Activated CD4-positive, alpha-beta T cell treated with anti-CD3 and anti-CD28 coated beads for 36 hours (primary cell): ENCODE data around the gene MITF. TPM values are rescaled to one million over a fixed set of nuclear protein-coding genes. Genes with fewer than 3 reads are reported as not detected.

ENCODE experiments used
- ATAC-seq: fragments of 200-7000 bp; cut with Tn5 transposase; one replicate; pipeline ENCODE4 v1.10.0; 2021; ENCODE audit warnings: mild to moderate bottlenecking, moderate library complexity
- CTCF ChIA-PET: fragments of 350-600 bp; sonication (Branson Sonifier 250); formaldehyde crosslinking; loops from one replicate; lab custom pipeline; 2021; ENCODE audit warnings: antibody characterized with exemption; lab: Charles Lee
- POLR2A ChIA-PET: fragments of 350-600 bp; sonication (Branson Sonifier 250); formaldehyde crosslinking; loops from one replicate; lab custom pipeline; 2021; ENCODE audit warnings: antibody characterized with exemption, inconsistent platforms; lab: Charles Lee
- DNase-seq: peaks from one replicate; pipeline ENCODE4 v3.0.0-alpha.2; 2020
- H3K27ac Mint-ChIP-seq: one replicate; pipeline ENCODE4 v1.8.0; 2021; ENCODE audit warnings: mixed read lengths
- H3K27me3 Mint-ChIP-seq: one replicate; pipeline ENCODE4 v1.8.0; 2021; ENCODE audit warnings: mixed read lengths
- H3K36me3 Mint-ChIP-seq: one replicate; pipeline ENCODE4 v1.8.0; 2021; ENCODE audit warnings: low read depth, mixed read lengths
- H3K4me1 Mint-ChIP-seq: one replicate; pipeline ENCODE4 v1.8.0; 2021; ENCODE audit warnings: mixed read lengths
- H3K4me3 Mint-ChIP-seq: one replicate; pipeline ENCODE4 v1.8.0; 2021; ENCODE audit warnings: mild to moderate bottlenecking, moderate library complexity, mixed read lengths
- H3K9me3 Mint-ChIP-seq: one replicate; pipeline ENCODE4 v1.8.0; 2021; ENCODE audit warnings: low read depth, mixed read lengths
- intact Hi-C, 2 experiments: fragments of 100-400 bp; cut with DNase I in 1 of 2; cut with micrococcal nuclease in 1 of 2; formaldehyde crosslinking; loops; one replicate each; pipeline versions ENCODE4 v1.14.2 to v1.15.1; 2022 to 2024; cut with DNase I, micrococcal nuclease
- total RNA-seq, 2 experiments: library from RNA; stranded (reverse); gene quantifications; one replicate each; pipeline ENCODE4 v1.2.3, GENCODE V29; 2021

The MITF gene
- total RNA-seq, 2 experiments from 2014 or later = 0.63 TPM; not detected in 1

DNA sequence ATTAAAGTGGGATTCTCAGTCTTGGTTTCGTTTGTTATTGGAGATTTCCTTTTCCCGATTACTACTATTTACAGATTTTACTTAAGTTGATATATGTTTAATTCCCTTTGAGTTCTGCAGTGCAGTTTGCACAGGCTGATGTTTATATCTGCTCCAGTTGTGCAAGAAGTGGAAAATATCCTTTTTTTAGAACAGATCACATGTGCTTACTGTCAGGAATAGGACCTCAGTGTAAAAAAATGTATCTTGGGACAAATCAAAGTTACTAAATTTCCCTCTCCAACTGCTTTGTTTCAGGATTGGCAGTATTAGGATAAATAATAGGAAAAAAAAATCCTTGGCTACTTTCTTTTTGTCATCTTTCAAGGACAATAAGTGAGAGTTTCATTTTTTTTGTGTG, 6.9 kb downstream of the MITF start:
- H3K4me1 Mint-ChIP-seq = peaks cover 10% of the 10 kb centered on the region
- no peaks in the 10 kb centered on the region for H3K9me3 Mint-ChIP-seq
- no peaks in the 10 kb centered on the region for H3K36me3 Mint-ChIP-seq
- no peak overlapping the region for H3K4me3 Mint-ChIP-seq
- H3K27me3 Mint-ChIP-seq = peaks cover 14% of the 10 kb centered on the region
- intact Hi-C loops = no loop called here
- CTCF ChIA-PET = no interaction called here
- no peak overlapping the region for H3K27ac Mint-ChIP-seq
- DNase-seq (no peak), ATAC-seq (no peak)
- POLR2A ChIA-PET = no interaction called here

DNA sequence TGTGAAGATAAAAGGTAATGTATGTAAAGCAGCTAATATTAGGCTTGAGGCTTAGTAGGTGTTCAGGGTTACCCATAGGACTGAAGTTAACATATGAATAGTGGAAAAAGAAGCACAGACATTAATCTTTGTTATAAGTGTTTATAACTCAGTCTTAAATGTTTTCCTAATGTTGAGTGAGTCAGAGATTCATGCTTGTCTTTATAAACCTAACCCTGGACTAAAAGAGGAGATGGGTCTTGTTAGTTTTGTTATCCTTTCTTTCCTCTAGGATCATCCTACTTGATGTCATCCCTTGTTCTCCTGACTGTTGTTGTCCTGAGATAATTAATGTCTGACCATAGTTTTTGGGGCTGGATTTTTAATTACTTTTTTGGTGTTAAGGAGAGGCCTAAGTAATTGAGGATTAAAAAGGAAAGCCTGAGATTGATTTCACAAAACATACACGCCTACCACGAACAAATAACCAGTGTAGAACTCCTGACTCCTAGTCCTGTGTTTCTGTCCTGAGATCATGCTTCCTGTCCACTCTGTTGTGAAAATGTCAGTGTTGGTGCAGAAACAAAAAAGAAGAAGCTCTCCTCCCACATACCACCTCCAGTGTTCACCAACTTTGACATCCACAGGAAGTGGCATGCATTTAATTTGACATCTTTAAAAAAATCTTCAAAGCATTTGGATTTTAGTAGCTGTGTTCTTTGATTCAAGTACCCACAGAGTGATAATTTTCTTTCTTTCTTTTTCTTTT, 8.4 kb downstream of the MITF start:
- ChIA-PET POLR2A (no interaction called here), CTCF (no interaction called here)
- intact Hi-C loops = no loop called here
- H3K9me3 Mint-ChIP-seq = peaks cover 2% of the 10 kb centered on the region
- peaks cover 1% of the 10 kb centered on the region for H3K27me3 Mint-ChIP-seq
- H3K4me3 Mint-ChIP-seq = no peak overlapping the region
- ATAC-seq = no peak
- no peak overlapping the region for H3K27ac Mint-ChIP-seq
- no peaks in the 10 kb centered on the region for H3K36me3 Mint-ChIP-seq
- DNase-seq = no peak
- peaks cover 10% of the 10 kb centered on the region for H3K4me1 Mint-ChIP-seq

DNA sequence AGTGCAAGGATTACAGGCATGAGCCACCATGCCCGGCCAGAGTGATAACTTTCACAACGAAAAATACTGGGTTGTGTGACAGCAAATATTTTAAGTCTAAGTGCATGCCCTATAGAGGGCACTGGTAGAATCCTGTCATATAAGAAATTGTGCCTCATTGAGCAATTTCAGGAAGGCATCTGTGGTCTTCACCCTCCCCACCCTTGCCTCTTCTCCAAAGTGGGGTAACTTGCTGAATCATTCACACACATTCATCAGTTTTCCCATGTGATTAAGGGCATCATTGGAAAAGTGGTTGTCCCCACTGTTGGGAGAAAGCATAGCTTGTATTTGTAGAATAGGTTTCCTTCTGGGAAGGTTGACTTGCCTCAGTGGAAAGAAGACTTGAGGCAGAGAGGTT, 9.2 kb downstream of the MITF start:
- Mint-ChIP-seq H3K36me3 (no peaks in the 10 kb centered on the region), H3K9me3 (peaks cover 2% of the 10 kb centered on the region), H3K27me3 (peaks cover 1% of the 10 kb centered on the region), H3K4me3 (no peak overlapping the region), H3K4me1 (peaks cover 10% of the 10 kb centered on the region), H3K27ac (no peak overlapping the region)
- intact Hi-C loops = no loop called here
- DNase-seq = no peak
- no peak for ATAC-seq
- ChIA-PET CTCF (no interaction called here), POLR2A (no interaction called here)

GRCh38 chr3:69749461-69749860, 10.2 kb downstream of the MITF start:
- peaks cover 6% of the 10 kb centered on the region for H3K9me3 Mint-ChIP-seq
- no peak for DNase-seq
- intact Hi-C loops = no loop called here
- H3K4me1 Mint-ChIP-seq = peaks cover 10% of the 10 kb centered on the region
- no peaks in the 10 kb centered on the region for H3K36me3 Mint-ChIP-seq
- CTCF ChIA-PET = no interaction called here
- H3K4me3 Mint-ChIP-seq = no peak overlapping the region
- H3K27ac Mint-ChIP-seq = no peak overlapping the region
- no peak for ATAC-seq
- POLR2A ChIA-PET = no interaction called here
- no peaks in the 10 kb centered on the region for H3K27me3 Mint-ChIP-seq

DNA sequence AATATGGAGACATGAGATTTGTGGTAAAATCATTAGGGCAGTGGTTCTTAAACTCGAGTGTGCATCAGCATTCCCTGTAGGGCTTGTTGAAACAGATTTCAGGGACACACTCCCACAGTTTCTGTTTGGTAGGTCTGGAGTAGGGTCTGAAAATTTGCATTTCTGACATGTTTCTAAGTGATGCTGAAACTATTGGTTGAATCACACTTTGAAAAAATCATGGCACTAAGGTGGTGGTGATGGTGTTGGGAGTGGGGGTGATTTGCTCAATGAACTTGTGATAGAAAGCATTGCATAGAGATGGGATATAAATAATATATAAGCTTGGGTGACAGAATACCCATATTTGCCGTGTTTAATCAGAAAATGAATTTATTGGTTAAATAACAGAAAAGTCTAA, 11.3 kb downstream of the MITF start:
- Mint-ChIP-seq H3K4me1 (peaks cover 10% of the 10 kb centered on the region), H3K4me3 (no peak overlapping the region), H3K27me3 (no peaks in the 10 kb centered on the region), H3K36me3 (no peaks in the 10 kb centered on the region), H3K27ac (no peak overlapping the region), H3K9me3 (peaks cover 6% of the 10 kb centered on the region)
- ChIA-PET POLR2A (no interaction called here), CTCF (no interaction called here)
- intact Hi-C loops = no loop called here
- ATAC-seq (no peak), DNase-seq (no peak)

DNA sequence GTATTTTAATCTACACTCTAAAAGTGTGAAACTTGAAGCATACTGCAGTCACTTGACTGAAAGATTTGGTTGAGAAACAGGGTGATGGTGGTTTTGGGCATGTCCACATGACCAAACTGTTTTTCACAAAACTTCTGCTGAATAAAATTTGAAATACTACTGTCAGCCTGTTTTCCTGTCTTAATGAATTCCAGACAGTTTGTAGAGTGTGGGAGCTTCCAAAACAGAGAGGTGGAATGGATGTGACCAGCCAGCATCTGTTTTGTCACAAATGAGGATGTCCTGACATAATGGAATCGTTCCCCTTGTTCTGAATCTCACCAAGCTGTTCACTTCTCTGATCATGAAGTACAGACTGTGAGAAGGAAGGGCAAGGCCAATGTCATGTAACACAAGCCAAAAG, 11.8 kb downstream of the MITF start:
- intact Hi-C loops = no loop called here
- CTCF ChIA-PET = no interaction called here
- H3K27me3 Mint-ChIP-seq = no peaks in the 10 kb centered on the region
- DNase-seq (no peak), ATAC-seq (no peak)
- H3K4me3 Mint-ChIP-seq = no peak overlapping the region
- peaks cover 6% of the 10 kb centered on the region for H3K9me3 Mint-ChIP-seq
- POLR2A ChIA-PET = no interaction called here
- H3K36me3 Mint-ChIP-seq = no peaks in the 10 kb centered on the region
- peaks cover 10% of the 10 kb centered on the region for H3K4me1 Mint-ChIP-seq
- H3K27ac Mint-ChIP-seq = no peak overlapping the region

DNA sequence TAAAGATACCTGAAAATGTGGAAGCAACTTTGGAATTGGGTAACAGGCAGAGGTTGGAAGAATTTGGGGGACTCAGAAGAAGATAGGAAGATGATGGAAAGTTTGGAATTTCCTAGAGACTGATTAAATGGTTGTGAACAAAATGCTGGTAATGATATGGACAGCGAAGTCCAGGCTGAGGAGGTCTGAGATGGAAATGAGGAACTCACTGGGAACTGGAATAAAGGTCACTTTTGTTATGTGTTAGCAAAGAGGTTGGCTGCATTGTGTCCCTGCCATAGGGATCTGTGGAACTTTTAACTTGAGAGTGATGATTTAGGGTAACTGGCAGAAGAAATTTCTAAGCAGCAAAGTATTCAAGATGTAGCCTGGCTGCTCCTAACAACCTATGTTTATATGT, 13.0 kb downstream of the MITF start:
- H3K27ac Mint-ChIP-seq = no peak overlapping the region
- no peak overlapping the region for H3K4me3 Mint-ChIP-seq
- no peaks in the 10 kb centered on the region for H3K27me3 Mint-ChIP-seq
- ChIA-PET POLR2A (no interaction called here), CTCF (no interaction called here)
- peaks cover 6% of the 10 kb centered on the region for H3K9me3 Mint-ChIP-seq
- peaks cover 10% of the 10 kb centered on the region for H3K4me1 Mint-ChIP-seq
- DNase-seq = no peak
- intact Hi-C loops = no loop called here
- H3K36me3 Mint-ChIP-seq = no peaks in the 10 kb centered on the region
- no peak for ATAC-seq

DNA sequence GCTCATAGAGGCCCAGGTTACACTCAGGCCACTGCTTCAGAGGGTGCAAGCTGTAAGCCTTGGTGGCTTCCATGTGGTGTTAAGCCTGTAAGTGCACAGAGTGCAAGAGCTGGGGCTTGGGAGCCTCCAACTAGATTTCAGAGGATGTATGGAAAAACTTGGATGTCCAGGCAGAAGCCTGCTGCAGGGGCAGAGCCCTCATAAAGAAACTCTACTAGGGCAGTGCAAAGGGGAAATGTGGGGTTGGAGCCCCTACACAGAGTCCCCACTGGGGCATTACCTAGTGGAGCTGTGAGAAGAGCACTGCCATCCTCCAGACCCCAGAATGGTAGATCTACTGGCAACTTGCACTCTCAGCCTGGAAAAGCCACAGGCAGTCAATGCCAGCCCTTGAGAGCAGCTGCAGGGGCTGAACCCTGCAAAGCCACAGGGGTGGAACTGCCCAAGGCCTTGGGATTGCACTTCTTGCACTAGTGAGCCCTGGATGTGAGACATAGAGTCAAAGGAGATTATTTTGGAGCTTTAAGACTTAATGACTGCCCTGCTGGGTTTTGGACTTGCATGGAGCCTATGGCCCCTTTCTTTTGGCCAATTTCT, 14.0 kb downstream of the MITF start:
- POLR2A ChIA-PET = no interaction called here
- Mint-ChIP-seq H3K9me3 (peaks cover 6% of the 10 kb centered on the region), H3K4me1 (peaks cover 3% of the 10 kb centered on the region), H3K27ac (no peak overlapping the region), H3K4me3 (no peak overlapping the region), H3K27me3 (no peaks in the 10 kb centered on the region), H3K36me3 (no peaks in the 10 kb centered on the region)
- CTCF ChIA-PET = interaction anchor here (0.5 kb wide), 1 partner anchor 687 kb away, joined by 3 read pairs; no protein-coding TSS in a partner anchor
- DNase-seq (no peak), ATAC-seq (no peak)
- intact Hi-C loops = no loop called here

GRCh38 chr3:69755795-69756194, 16.5 kb downstream of the MITF start:
- intact Hi-C loops = no loop called here
- no peaks in the 10 kb centered on the region for H3K4me1 Mint-ChIP-seq
- CTCF ChIA-PET = no interaction called here
- H3K36me3 Mint-ChIP-seq = no peaks in the 10 kb centered on the region
- no peak overlapping the region for H3K4me3 Mint-ChIP-seq
- peaks cover 6% of the 10 kb centered on the region for H3K9me3 Mint-ChIP-seq
- no peak overlapping the region for H3K27ac Mint-ChIP-seq
- ATAC-seq (no peak), DNase-seq (no peak)
- POLR2A ChIA-PET = no interaction called here
- peaks cover 2% of the 10 kb centered on the region for H3K27me3 Mint-ChIP-seq

DNA sequence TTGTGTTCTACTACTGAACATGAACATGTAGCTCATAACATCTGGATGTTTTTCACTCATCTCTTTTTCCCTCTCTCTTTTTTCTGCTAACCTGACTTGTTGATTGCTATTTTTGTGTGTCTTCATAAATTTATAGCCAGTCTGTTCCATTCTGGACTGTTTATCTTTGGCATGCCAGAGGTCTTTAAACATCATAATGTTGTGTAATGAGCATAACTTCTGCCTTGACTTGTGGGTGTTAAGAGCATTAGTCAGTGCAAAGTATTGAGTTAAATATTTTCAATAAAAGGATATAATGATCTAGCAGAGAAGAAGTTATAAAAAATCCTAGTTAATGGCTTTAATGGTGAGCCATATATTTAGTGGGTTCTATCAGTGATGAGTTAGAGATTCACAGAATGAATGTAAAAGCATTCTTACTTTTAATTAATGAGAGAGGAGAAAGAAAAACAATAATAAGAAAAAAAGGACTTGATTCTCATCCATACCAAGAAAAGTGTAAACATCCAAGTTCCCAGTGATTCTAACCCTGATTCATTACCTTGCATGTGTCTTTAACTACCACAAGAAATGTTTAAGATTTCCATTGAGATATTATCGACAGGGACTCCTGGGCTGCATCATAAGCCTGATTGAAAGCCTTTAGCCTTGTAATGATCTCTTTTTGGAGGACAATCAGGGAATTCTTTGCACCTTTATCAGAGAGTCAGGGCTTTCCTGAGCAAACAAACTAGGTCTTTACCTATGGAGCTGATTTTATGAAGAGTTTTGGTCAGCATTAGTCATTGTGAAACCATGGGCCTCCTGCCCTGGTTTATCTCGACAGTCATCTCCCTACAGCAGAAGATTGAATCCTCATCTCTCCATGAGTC, 22.9 kb downstream of the MITF start:
- POLR2A ChIA-PET = no interaction called here
- Mint-ChIP-seq H3K27ac (no peak overlapping the region), H3K27me3 (peaks cover 2% of the 10 kb centered on the region), H3K4me3 (no peak overlapping the region), H3K36me3 (no peaks in the 10 kb centered on the region), H3K9me3 (no peaks in the 10 kb centered on the region), H3K4me1 (no peaks in the 10 kb centered on the region)
- ATAC-seq (no peak), DNase-seq (no peak)
- CTCF ChIA-PET = no interaction called here
- intact Hi-C loops = loop anchor here in 1 of 2 experiments (10.0 kb wide), 1 partner anchor 63 kb away; no protein-coding TSS in a partner anchor

DNA sequence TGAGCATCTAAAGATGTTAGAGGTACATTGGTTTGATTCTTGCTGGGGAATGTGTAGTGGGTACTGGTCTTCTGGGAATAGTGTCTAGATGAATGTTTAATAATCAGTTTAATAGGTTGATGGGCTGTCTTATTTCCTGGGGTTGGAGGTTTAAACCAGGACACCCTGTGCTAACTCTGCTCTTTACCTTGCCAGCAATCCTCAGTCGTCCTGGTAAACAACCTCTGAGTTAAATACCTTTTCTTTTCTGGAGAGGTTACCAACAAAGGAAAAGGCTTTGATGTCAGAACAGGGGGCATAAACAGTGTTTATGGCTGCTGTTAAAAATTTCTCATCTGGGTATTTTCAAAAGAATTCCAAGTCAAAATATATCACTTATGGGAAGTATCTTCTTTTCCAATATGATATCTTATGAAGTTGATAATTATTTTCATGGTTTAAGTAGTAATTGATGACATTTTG, 23.5 kb downstream of the MITF start:
- ATAC-seq (no peak), DNase-seq (no peak)
- CTCF ChIA-PET = no interaction called here
- Mint-ChIP-seq H3K9me3 (no peaks in the 10 kb centered on the region), H3K27ac (no peak overlapping the region), H3K27me3 (peaks cover 2% of the 10 kb centered on the region), H3K4me1 (no peaks in the 10 kb centered on the region), H3K36me3 (no peaks in the 10 kb centered on the region), H3K4me3 (no peak overlapping the region)
- POLR2A ChIA-PET = no interaction called here
- intact Hi-C loops = loop anchor here in 1 of 2 experiments (10.0 kb wide), 1 partner anchor 62 kb away; no protein-coding TSS in a partner anchor
